Effector memory CD8-positive, alpha-beta T cell (primary cell): ENCODE data around the gene TSPYL4.

Experiments
- ATAC-seq: fragments of 150-1000 bp; cut with Tn5 transposase; replicated peaks from 2 replicates; pipeline ENCODE4 v1.10.0; 2021; ENCODE audit warnings: mild to moderate bottlenecking, moderate library complexity
- DNase-seq, 3 experiments: peaks; one replicate each; pipeline ENCODE4 v3.0.0; 2021
- H3K27ac Mint-ChIP-seq, 2 donors: one replicate each; pipeline ENCODE4 v1.8.0; 2022; ENCODE audit warnings: mild to moderate bottlenecking in 2 of 2, mixed read lengths in 2 of 2, moderate library complexity in 2 of 2
- H3K27me3 Mint-ChIP-seq, 2 donors: one replicate each; pipeline ENCODE4 v1.8.0; 2022; ENCODE audit warnings: mixed read lengths in 2 of 2
- H3K36me3 Mint-ChIP-seq: one replicate; pipeline ENCODE4 v1.8.0; 2022; ENCODE audit warnings: mild to moderate bottlenecking, moderate library complexity, mixed read lengths; ENCODE audit not compliant: insufficient read depth
- H3K4me1 Mint-ChIP-seq, 2 donors: one replicate each; pipeline ENCODE4 v1.8.0; 2022; ENCODE audit warnings: low read depth in 2 of 2, mixed read lengths in 2 of 2
- H3K4me3 Mint-ChIP-seq, 2 donors: one replicate each; pipeline ENCODE4 v1.8.0; 2022; ENCODE audit warnings: mild to moderate bottlenecking in 2 of 2, mixed read lengths in 2 of 2, moderate library complexity in 2 of 2
- H3K9me3 Mint-ChIP-seq, 2 donors: one replicate each; pipeline ENCODE4 v1.8.0; 2022; ENCODE audit warnings: mixed read lengths in 2 of 2

Gene TSPYL4

DNA sequence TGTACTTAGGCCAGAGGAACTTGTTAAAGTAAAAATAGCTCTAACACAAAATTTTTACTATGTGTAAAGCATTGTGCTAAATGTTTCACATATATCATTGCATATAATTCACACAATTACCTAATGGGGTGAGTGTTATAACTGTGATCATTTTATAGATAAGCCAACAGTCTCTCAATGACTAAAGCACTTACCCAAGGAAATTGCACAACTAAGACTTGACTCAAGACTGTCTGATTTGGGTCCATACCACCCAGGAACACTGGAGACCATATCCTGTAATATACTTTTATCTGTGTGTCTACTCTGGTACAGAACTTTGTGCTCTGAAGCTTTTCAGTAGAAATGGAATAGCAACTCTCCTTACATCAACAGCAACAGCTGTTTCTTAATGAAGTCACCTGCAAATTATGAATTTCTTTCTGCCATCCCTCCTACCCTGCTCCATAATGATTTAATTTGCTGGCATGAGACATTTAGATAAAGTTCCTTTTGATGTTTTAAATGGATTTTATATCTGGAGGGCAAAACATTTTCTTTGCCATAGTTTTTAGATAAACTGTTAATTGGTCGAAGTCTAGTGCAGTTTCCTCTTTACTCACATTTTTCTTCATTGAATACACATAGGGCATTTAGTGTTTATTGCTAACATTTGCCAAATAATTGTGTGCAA, 47.5 kb downstream of the TSPYL4 start:
- H3K27ac Mint-ChIP-seq, result no peak overlapping the region
- H3K27me3 Mint-ChIP-seq, result no peaks in the 10 kb centered on the region
- H3K4me3 Mint-ChIP-seq, result no peak overlapping the region
- no peaks in the 10 kb centered on the region for H3K9me3 Mint-ChIP-seq
- no peak for ATAC-seq
- H3K4me1 Mint-ChIP-seq, result peaks cover 3 to 9% of the 10 kb centered on the region in 2 donors
- H3K36me3 Mint-ChIP-seq, result no peaks in the 10 kb centered on the region
- no peak for DNase-seq

DNA sequence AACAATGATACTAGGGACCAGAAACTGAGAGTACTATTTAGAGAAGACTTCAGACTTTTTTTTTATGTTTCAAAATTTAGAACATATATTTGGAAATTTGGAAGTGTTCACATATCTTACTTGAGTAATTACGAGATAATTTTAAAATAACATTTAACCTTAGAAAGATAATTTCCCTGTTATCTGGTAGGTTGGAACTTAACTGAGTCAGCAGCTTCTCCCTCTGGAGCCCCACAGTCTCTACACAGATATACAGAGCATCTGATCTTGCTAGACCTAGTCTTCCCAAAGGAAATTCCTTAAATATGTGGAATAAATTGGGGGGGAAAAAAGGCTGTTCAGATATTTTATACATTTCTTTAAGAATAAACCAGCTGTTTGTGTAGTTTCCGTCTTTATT, 48.6 kb downstream of the TSPYL4 start:
- H3K36me3 Mint-ChIP-seq, result no peaks in the 10 kb centered on the region
- no peaks in the 10 kb centered on the region for H3K27me3 Mint-ChIP-seq
- H3K9me3 Mint-ChIP-seq, result no peaks in the 10 kb centered on the region
- H3K27ac Mint-ChIP-seq, result no peak overlapping the region
- no peak overlapping the region for H3K4me3 Mint-ChIP-seq
- ATAC-seq (no peak), DNase-seq (no peak)
- H3K4me1 Mint-ChIP-seq, result peaks cover 3 to 9% of the 10 kb centered on the region in 2 donors

DNA sequence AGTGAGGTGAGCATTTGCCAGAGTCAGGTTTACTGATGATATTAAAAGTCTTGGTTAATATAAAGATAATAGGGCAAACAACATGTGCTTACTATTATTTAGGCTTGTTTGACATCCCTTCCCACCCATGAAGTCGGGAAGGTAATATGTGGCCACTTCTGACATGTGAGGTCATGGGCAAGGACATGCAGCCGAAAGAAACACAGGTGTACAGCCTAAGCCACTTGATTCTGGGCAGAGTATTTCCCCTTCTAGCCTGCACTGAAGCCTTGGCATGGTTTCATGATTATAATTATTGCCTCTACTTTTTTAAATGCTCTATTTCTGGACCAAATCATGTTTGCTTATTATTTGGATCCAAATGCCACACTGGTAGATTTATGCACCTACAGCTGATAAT, 52.3 kb downstream of the TSPYL4 start:
- H3K9me3 Mint-ChIP-seq, result no peaks in the 10 kb centered on the region
- H3K27ac Mint-ChIP-seq, result no peak overlapping the region
- H3K4me3 Mint-ChIP-seq, result no peak overlapping the region
- H3K36me3 Mint-ChIP-seq, result no peaks in the 10 kb centered on the region
- no peaks in the 10 kb centered on the region for H3K27me3 Mint-ChIP-seq
- ATAC-seq (no peak), DNase-seq (no peak)
- peaks cover 0 to 15% of the 10 kb centered on the region in 2 donors for H3K4me1 Mint-ChIP-seq

DNA sequence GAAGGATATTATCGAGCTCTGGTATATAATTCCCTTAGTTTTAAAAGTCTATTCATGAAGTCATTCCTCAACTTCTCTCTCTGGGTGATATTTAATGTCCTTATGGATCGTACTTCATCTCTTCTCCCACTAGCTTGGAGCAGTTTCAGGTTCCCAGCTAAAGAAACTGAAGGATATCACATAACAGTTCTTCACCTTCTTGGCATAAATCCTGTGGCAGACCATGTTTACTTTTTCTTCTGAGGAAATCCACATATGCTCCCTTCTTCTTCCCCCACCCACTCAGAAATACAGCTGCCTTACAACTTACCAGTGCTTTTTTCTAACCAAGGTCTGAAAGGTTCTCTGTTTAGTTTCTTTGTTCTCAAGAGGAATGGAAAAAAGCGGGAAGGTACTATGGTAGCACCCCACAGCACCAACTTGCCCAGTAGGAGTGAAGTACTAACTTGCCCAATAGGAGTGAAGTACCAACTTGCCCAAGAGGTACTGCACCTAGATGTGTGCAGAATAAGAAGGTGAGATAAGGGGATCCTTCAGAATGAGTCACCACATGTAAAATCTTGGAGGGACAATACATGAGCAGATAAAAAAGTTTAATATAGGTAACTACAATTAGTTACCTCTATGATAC, 53.1 kb downstream of the TSPYL4 start:
- H3K36me3 Mint-ChIP-seq, result no peaks in the 10 kb centered on the region

More for the DNA sequence above, 53.1 kb downstream of the TSPYL4 start:
- DNase-seq (no peak), ATAC-seq (no peak)
- Mint-ChIP-seq H3K27me3 (no peaks in the 10 kb centered on the region), H3K4me3 (no peak overlapping the region), H3K27ac (no peak overlapping the region), H3K9me3 (no peaks in the 10 kb centered on the region), H3K4me1 (peaks cover 0 to 15% of the 10 kb centered on the region in 2 donors)
